ENCODE data around the gene ENDOG.

GRCh38 chr9:128838338-128838737, 20.0 kb downstream of the ENDOG start:
- TF ChIP-seq POLR2AphosphoS5 (IDR thresholded peaks at IDR 0.05; ENCODE audit: low read depth, low read length) = no peak
- no peak for TF ChIP-seq POLR2A (IDR thresholded peaks at IDR 0.05; ENCODE audit: low read depth, low read length)

All from GM12892 (cell line).